Dedifferentiated amniotic fluid mesenchymal stem cell (primary cell): ENCODE data around the gene MYT1.

Experiments
- DNase-seq: peaks from one replicate; pipeline ENCODE4 v3.0.0-alpha.2; 2016; ENCODE audit errors: extremely low spot score

MYT1 gene

DNA sequence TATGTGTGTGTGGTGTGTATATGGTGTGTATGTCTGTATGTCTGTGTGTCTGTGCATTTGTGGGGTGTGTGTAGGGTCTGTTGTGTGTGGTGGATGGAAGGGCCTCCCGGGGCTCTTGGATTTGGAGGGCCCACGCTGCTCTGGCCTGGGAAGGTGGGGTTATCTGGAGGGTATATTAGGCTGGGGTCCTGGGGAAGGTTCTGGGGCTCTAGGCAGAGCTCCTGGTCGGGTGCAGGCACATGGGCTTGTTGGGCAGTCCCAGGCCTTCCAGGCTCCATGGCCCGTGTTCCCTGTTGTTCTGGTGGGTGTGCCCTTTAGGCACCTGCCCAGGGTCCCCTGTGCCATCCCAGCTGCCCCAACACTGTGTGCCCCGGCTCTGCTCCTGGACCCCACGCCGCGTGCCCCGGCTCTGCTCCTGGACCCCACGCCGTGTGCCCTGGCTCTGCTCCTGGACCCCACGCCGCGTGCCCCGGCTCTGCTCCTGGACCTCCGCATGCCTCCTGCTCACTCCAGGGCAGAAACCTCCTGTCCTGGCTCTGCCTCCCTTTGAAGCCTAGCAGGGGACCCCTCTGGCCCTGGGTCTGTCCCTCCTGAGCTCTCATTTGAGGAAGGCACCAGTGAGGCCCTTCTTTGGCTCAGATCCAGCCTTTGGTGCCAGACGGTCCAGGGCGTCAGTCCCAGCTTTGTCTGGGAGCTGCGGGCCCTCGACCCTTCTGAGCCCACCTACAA is 10.2 kb upstream of the MYT1 start:
- no peak for DNase-seq

DNA sequence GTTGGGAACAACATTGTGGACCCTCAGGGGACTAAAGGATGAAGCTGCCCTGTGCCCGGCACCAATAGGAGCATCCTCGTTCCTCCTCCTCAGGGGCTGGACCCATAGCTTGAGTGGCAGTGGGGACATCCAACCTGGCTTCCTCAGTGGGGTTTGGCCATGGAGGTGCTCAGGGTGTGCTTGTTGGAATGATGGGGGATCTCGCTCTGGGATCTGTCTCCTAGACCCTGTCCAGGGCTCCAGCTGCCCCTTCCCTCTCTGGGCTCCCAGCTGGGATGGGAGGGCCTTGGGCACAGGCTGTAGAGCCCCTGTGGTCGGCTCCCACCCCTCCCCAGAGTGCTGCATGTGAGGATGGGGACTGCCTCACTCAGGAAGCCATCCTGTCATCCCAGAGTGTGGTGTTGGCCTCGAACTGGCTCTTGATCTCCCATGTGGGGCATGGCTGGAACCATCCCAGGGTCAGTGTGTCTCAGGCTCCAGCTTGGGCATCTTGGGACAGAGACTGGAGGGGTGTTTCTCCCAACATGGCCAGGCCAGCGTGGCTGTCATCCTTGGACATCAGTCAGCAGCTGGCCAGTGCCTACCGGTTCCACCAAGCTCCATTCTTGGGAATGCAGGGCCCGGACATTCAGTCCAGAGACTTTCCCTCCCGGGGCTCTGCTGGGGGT is 9.5 kb upstream of the MYT1 start:
- no peak for DNase-seq

DNA sequence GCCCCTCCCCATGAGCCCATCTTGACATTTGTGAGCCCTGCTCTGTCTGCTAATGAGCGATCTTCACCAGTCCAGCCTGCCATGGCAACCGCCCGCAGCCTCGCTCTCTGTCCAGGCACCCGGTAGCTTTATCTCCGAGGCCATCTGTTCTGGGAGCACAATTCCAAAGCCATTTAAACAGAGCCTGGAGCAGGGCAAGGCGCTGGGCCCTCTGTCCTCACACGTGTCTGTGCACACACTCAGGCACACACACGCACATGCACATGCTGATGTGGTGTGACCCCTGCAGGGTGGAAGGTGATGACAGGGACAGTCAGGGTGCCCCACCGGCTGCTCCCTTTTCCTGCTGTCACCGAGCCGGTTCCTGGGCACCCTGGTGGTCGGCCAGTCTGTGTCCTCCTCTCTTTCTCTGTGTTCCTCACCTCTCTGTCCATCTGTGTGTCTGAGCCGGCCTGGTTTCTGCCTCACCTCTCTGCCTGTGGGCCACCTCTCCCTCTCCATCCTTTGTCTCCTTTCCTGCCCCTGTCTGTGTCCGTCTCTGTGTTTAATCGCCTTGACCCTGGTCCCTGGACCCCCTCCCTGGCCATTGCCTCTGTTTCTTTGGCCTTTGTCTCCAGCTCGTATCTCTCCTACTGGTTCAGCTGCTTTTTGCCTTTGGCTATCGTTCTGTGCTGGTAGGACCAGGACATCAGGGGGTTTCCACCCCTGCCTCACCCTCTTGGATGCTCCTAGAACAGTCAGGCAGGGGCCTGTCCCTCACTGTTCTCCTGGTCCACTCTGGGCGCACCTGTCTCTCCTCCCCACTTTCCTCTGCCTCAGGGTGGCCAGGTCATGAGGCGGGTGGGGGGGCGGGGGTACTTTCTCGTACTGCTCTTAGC is 8.8 kb upstream of the MYT1 start:
- no peak for DNase-seq

DNA sequence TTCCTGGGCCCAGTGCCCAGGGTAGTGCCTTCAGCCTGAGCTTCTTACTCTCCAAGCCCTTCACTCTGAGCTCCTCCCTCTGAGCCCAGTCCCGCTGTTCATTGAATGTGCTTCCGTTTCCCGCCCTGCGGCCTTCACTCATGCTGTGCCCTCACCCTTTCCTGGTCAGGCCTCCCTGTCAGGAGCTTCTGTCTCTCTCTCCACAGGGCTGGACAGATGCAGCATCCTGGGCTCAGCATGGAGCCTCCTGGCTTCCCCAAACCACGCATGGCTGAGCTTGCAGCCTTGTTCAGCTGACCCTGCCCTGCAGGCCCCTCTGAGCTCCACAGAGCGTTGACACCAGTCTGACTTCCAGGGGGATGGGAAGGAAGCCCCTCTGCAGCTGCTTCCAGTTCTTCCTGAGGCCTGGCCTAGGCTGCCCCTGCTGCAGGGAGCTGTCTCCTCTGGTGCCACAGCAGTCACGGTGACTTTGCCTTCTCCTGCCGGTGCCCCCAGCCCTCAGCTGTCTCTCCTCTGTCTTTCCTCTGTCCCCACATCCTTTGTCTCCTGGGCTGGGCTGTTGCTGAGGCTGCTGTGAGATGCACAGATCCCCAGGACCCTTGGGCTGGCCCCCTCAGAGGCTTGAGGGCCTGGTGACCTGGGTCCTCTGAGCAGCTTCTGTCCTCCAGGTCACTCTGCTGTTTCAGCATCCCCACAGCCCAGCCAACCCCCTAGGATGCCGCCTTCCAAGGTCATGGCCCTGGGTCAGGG is 7.9 kb upstream of the MYT1 start:
- no peak for DNase-seq

GRCh38 chr20:64156886-64157875 is 7.1 kb upstream of the MYT1 start:
- DNase-seq, result no peak

DNA sequence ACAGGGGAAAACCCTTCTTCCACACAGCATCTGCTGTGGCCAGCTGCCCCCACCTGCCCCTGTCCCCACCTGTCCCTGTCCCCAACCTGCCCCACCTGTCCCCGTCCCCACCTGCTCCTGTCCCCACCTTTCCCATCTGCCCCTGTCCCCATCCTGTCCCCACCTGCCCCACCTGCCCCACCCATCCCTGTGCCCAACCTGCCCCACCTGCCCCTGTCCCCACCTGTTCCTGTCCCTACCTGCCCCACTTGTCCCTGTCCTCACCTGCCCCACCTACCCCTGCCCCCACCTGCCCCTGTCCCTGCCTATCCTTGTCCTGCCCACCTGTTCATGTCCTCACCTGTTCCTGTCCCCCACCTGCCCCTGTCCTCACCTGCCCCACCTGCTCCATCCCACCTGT is 6.4 kb upstream of the MYT1 start:
- no peak for DNase-seq

- DNase-seq, result no peak
These were observed 5.6 kb upstream of the MYT1 start for GRCh38 chr20:64158346-64159285.

- no peak for DNase-seq
These were observed 5.0 kb upstream of the MYT1 start for GRCh38 chr20:64159286-64159680.

DNA sequence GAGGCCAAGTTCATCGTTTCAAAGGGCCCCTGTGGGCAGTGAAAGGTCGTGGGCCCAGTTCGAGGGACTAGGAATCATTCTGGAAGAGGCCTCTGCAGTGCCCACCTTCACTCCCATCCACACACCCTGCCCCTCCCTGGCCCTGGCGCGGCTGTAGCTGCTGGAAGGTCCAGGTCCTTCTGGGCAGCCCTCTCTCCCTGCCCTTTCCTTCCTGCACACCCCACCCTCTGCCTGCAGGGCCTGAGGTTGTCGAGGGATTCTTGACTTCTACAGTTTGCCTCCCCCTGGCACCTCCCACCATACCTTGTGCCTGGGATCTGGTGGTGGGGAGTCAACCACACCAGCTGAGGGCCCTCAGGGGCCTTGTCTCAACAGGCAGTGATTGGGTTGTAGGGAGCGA is 4.5 kb upstream of the MYT1 start:
- no peak for DNase-seq

DNA sequence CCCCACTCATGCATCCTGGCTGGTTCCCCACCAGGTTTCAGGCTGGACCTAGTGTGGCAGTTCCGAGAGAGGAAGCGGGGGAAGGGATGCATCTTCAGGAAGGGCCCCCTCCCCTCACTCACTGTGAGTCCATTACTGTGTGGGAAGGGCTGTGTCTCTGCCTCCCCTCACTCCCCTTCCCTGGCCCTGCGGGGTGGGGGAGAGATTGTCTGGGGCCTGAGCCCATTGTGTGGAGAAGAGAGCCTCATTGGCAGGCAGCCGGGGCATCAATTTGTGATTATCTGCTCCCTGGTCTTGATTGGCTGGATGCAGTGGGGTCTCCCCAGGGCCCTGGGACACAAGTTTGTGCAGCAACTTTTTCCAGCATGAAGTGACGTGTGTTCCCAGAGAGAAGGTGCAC is 4.1 kb upstream of the MYT1 start:
- no peak for DNase-seq

- DNase-seq, result no peak
These were observed 3.5 kb upstream of the MYT1 start for GRCh38 chr20:64160526-64161355.

GRCh38 chr20:64161356-64162238 is 2.7 kb upstream of the MYT1 start:
- no peak for DNase-seq

DNA sequence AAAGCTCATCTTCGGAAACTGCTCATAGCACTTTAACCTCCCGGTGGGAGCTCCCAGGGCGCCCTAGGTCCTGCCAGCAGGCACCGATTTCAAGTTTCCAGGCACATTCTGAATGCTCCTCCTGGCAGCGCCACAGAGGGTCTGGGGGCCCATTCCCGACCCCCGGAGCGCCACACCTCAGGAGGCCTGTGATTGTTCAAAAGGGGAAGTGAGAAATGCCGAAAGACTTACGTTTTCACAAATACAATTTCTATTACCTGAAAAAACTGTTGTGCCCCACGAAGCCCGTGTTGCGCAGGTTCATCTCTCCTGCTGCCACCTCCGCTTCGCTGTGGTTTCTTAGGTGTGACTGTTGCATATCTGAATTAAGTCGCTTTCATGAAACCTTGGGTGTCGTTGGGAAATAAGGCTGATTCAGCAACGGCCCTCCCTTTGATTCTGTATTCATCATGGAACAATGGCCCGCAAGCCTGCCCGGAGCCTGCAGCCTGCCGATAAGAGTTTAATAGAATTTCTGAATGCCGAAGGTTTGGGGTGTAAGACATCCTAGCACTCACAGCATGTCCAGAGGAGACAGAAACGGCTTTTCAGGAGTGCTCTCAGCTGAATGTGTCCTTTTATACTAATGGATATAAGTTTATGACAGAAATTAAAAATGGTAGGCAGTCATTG is 1.9 kb upstream of the MYT1 start:
- DNase-seq, result no peak

- DNase-seq, result no peak
These were observed 503 bp upstream of the MYT1 start for GRCh38 chr20:64163776-64164122.

- DNase-seq, result no peak
These were observed 1.8 kb downstream of the MYT1 start for GRCh38 chr20:64165866-64166600.
